GM12874 (cell line): ENCODE measurements around the gene SYCP2.

Experiments used
- TF ChIP-seq, protein P1 (sequence below): IDR thresholded peaks from 2 replicates; pipeline ENCODE4 v1.5.1; 2011; ENCODE audit warnings: low read depth, mild to moderate bottlenecking, control low read depth, low read length, moderate library complexity; ENCODE audit not compliant: insufficient read depth

SYCP2 gene

GRCh38 chr20:59923514-59923913 lies 9.9 kb downstream of the SYCP2 start:
- TF ChIP-seq, protein P1, sequence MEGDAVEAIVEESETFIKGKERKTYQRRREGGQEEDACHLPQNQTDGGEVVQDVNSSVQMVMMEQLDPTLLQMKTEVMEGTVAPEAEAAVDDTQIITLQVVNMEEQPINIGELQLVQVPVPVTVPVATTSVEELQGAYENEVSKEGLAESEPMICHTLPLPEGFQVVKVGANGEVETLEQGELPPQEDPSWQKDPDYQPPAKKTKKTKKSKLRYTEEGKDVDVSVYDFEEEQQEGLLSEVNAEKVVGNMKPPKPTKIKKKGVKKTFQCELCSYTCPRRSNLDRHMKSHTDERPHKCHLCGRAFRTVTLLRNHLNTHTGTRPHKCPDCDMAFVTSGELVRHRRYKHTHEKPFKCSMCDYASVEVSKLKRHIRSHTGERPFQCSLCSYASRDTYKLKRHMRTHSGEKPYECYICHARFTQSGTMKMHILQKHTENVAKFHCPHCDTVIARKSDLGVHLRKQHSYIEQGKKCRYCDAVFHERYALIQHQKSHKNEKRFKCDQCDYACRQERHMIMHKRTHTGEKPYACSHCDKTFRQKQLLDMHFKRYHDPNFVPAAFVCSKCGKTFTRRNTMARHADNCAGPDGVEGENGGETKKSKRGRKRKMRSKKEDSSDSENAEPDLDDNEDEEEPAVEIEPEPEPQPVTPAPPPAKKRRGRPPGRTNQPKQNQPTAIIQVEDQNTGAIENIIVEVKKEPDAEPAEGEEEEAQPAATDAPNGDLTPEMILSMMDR: no peak

- TF ChIP-seq, protein P1: no peak
These were observed 12.5 kb downstream of the SYCP2 start for GRCh38 chr20:59920944-59921343.

DNA sequence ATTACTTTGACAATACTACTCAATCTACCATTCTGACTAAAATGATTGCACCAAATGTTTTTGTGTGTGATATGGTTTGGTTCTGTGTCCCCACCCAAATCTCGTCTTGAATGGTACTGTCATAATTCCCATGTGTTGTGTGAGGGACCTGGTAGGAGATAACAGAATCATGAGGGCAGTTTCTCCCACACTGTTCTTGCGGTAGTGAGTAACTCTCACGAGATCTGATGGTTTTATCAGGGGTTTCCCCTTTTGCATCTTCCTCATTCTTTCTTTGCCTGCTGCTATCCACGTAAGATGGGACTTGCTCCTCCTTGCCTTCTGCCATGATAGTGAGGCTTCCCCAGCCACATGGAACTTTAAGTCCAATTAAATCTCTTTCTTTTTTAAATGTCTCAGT lies 20.8 kb downstream of the SYCP2 start:
- TF ChIP-seq, protein P1: no peak

GRCh38 chr20:59911041-59911440 lies 22.4 kb downstream of the SYCP2 start:
- TF ChIP-seq, protein P1: no peak

- TF ChIP-seq, protein P1: no peak
These were observed 24.6 kb downstream of the SYCP2 start for GRCh38 chr20:59908855-59909254.

DNA sequence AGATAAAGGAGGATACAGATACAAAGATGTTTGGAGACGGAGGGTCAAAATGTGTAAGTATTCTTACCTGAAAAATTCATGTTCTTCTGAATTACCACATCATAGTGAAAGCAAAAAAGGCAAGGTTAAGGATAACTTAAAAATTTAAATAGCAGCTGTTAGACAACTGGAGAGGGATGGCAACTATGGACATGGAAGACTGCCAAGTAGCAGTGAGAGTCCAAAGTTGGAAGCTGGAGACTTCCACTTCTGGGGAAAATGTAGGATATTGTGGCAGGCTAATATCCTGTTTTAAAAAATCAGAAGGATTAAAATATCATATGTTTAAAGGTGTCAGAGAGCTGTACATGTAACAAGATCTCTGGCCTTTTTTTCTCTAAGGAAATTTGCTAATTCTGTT lies 29.8 kb downstream of the SYCP2 start:
- TF ChIP-seq, protein P1: no peak

GRCh38 chr20:59902470-59902869 lies 31.0 kb downstream of the SYCP2 start:
- TF ChIP-seq, protein P1: no peak

GRCh38 chr20:59895908-59896307 lies 37.5 kb downstream of the SYCP2 start:
- TF ChIP-seq, protein P1: no peak
